AG04449 (cell line): ENCODE results near the gene PRKN.

ENCODE experiments used
- CTCF ChIA-PET: fragments of 350-600 bp; formaldehyde crosslinking; extraction: SDS; loops from one replicate; lab custom pipeline; 2021; ENCODE audit warnings: antibody characterized with exemption; lab: Yijun Ruan, JAX
- POLR2A ChIA-PET: fragments of 400-600, 350-600 bp; formaldehyde crosslinking; extraction: SDS; loops from one replicate; lab custom pipeline; 2020; ENCODE audit warnings: antibody characterized with exemption, inconsistent platforms; lab: Yijun Ruan, JAX
- DNase-seq: peaks from one replicate; pipeline ENCODE4 v3.0.0-alpha.2; 2010; ENCODE audit warnings: low read depth, low spot score
- H3K4me3 ChIP-seq: 2 replicates; pipeline ENCODE4 v1.5.1; 2011; ENCODE audit warnings: low read depth, mild to moderate bottlenecking, control low read depth, low read length
- TF ChIP-seq, protein P1 (sequence below): IDR thresholded peaks from one replicate; pipeline ENCODE4 v1.5.1; 2011; ENCODE audit warnings: mild to moderate bottlenecking, moderate library complexity, low read length, control low read depth, inconsistent platforms; ENCODE audit not compliant: insufficient read depth; ENCODE audit errors: missing control alignments

PRKN gene

DNA sequence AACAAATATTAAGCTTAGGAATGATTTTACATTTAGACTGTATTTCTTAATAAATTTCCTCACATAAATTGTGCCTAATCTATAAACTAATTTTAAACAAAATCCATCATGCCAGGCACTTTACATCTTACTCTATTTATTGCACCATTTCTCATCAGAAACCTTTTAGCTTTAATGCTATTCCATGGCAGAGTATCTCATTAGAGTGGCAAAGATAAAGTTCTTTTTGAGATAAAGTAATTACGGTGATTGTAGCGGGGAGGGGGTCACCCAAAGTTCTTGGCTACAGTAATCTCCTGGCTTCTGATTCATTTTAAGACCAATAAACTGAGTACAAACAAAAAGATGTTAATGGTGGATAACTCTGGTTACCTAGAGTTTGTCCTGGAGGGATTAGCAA is 532.1 kb downstream of the PRKN start:
- TF ChIP-seq, protein P1, sequence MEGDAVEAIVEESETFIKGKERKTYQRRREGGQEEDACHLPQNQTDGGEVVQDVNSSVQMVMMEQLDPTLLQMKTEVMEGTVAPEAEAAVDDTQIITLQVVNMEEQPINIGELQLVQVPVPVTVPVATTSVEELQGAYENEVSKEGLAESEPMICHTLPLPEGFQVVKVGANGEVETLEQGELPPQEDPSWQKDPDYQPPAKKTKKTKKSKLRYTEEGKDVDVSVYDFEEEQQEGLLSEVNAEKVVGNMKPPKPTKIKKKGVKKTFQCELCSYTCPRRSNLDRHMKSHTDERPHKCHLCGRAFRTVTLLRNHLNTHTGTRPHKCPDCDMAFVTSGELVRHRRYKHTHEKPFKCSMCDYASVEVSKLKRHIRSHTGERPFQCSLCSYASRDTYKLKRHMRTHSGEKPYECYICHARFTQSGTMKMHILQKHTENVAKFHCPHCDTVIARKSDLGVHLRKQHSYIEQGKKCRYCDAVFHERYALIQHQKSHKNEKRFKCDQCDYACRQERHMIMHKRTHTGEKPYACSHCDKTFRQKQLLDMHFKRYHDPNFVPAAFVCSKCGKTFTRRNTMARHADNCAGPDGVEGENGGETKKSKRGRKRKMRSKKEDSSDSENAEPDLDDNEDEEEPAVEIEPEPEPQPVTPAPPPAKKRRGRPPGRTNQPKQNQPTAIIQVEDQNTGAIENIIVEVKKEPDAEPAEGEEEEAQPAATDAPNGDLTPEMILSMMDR, result no peak
- ChIA-PET POLR2A (no interaction called here), CTCF (no interaction called here)
- no peak for DNase-seq
- no peak overlapping the region for H3K4me3 ChIP-seq

DNA sequence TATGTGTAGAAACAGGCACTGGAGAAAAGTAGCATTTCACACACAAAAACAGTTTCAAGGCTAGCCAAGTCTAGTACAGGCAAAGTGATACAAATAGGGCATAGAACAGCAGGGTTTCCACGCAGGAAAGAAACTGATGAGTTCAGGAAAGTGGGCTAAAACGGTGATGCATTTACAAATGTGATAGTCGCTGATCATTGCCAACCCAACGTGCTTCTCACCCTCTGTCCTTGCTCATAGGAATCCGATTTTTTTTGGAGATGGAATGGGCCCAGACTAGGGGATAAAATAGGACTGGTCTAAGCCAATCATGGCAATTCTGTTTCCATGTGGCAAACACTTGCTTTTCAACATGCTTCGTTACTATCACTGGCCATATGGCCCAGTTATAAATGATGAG is 536.6 kb downstream of the PRKN start:
- TF ChIP-seq, protein P1, result no peak
- DNase-seq, result no peak
- CTCF ChIA-PET, result no interaction called here
- no peak overlapping the region for H3K4me3 ChIP-seq
- POLR2A ChIA-PET, result no interaction called here

DNA sequence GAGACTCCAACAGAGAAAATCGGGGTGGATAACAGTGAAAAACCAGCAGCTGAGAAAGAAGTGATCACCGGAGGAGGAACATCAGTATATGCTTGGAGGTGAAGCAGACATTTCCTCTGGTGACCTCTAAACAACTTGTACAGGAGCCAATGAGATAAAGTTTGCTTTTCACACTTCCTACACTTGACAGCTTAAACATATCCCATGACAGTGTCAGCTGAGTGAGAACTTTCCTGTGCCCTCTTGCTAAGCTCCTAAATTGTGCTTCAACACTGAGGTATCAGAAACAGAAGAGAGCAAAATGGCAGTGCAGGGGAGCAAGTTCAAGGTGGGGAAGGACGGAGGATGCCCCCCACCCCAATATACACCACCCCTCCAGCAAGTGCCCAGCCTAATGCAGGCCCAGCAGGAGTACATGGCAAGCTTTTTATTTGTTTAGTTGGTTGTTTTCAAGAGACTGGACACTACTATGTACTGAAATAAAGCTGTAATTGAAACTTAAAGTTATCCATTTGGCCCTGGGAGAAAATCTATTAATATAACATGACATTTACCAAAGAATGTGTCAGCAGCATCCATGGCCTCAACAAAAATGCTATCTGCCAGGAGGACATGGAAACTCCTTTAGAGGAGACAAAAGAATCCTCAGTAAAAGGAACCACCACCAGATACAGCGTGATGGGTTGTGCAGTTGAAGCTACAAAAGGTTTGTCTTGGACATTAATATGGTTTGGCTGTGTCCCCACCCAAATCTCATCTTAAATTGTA is 540.2 kb downstream of the PRKN start:
- no peak for DNase-seq
- POLR2A ChIA-PET, result no interaction called here
- no peak overlapping the region for H3K4me3 ChIP-seq
- CTCF ChIA-PET, result no interaction called here
- TF ChIP-seq, protein P1, result no peak

DNA sequence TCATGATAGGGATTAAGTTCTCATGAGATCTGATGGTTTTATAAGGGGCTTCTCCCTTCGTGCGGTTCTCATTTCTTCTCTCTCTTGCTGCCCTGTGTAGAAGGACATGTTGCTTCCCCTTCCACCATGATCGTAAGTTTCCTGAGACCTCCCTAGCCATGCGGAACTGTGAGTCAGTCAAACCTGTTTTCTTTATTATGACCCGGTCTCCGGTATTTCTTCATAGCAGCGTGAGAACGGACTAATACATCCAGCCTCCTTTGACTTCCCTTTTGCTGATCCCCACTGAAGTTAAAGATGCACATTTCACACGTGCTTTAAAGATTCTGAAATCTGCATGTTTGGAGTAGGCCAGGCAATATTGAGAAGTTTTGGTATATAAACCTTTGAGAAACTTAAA is 543.1 kb downstream of the PRKN start:
- no peak overlapping the region for H3K4me3 ChIP-seq
- ChIA-PET CTCF (no interaction called here), POLR2A (no interaction called here)
- TF ChIP-seq, protein P1, result no peak
- no peak for DNase-seq

DNA sequence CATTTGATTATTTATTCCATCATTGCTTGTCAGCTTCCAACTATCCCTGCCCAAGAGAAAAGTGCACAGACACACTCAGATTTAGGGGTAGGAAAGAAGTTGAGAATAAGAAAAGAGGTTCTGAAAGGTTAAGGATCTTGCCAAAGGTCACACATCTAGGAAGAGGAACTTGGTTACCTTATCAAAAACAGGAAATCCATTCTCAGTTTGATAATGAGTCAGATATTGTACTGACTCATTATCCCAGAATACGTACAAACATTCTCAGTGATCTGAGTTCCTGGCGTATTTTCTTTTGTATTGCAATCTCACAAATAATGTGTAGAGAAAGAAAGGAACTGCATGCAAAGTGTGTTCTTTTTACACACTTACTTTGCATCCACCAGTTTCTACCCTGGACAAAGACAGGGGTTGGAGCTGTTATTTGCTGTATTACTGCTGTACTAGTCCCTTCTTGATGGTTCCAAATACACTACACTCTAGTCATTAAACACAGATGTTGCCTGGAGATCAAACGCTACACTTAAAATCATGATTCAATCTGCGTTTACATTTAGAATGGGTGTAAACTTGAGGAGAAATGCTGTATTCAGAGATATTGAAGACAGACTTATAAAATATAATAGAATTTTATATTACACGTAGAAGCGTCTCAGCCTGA is 545.7 kb downstream of the PRKN start:
- TF ChIP-seq, protein P1, result no peak
- CTCF ChIA-PET, result no interaction called here
- DNase-seq, result no peak
- POLR2A ChIA-PET, result no interaction called here
- H3K4me3 ChIP-seq, result no peak overlapping the region

DNA sequence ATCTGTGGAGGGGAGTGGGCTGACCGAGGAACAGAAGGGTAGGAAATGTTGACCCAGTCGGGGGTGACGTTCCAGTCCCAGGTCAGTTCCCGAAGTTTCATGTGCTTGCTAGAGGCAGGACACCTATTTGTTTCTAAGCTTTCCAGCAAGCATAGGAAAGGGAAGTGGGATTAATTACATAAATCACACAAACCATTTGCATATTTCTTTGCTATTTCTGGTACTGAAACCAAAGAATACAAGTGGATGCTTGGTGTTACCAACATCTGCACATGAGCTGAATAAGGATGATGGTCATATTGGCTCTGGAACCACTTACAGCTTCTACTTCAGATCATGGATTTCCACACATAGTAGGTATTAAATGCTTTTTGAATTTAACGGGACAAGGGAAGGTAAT is 546.5 kb downstream of the PRKN start:
- no peak overlapping the region for H3K4me3 ChIP-seq
- DNase-seq, result no peak
- TF ChIP-seq, protein P1, result no peak
- POLR2A ChIA-PET, result no interaction called here
- CTCF ChIA-PET, result no interaction called here
